Measurements from ENCODE around the gene SMARCB1.

SMARCB1 gene

DNA sequence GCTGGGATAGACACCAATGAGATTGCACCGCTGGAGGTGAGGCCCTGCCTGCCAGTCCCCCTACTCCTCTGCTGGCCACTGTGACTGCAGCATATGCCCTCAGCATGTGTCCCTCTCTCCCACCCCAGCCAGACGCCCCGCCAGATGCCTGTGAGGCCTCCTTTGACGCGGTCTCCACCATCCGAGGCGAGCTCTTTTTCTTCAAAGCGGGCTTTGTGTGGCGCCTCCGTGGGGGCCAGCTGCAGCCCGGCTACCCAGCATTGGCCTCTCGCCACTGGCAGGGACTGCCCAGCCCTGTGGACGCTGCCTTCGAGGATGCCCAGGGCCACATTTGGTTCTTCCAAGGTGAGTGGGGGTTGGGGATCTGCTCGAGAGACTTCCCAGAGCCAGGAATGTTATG, 5.7 kb upstream of the SMARCB1 start:
- no peak for DNase-seq

DNA sequence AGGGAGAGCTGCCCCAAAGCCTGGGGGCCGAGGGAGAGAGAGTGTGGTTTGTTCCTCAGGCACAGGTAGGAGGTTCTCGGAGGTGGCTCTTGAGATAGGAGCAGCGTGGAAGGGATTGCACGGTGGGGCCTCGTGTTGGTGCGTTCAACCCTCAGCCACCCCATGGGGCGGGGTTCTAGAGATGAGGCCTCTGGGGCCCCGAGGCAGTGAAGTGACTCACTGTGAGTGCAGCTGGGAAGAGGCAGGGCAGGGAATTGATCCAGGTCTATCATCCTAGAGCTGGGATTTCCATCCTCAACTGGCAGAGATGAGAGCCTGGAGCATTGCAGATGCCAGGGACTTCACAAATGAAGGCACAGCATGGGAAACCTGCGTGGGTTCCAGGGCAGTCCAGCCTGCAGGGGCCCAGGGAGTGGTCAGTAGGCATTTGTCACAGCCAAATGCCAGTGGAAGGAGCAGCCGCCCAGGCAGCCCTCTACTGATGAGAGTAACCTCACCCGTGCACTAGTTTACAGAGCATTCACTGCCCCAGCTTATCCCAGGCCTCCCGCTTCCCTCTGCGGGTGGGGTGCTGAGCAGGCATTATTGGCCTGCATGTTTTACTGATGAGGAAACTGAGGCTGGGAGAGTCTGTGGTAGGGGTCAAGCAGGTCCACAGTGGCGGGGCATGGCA, 5.1 kb upstream of the SMARCB1 start:
- DNase-seq: no peak

DNA sequence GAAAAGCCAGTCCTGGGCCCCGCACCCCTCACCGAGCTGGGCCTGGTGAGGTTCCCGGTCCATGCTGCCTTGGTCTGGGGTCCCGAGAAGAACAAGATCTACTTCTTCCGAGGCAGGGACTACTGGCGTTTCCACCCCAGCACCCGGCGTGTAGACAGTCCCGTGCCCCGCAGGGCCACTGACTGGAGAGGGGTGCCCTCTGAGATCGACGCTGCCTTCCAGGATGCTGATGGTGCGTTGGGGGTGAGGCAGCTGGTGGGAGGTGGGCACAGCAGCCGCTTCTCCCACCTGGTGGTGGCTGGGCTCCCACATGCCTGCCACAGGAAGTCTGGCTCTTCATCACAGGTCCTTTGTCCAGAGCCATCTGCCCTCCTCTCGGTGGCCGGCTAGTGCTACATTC, 4.5 kb upstream of the SMARCB1 start:
- DNase-seq: no peak

DNA sequence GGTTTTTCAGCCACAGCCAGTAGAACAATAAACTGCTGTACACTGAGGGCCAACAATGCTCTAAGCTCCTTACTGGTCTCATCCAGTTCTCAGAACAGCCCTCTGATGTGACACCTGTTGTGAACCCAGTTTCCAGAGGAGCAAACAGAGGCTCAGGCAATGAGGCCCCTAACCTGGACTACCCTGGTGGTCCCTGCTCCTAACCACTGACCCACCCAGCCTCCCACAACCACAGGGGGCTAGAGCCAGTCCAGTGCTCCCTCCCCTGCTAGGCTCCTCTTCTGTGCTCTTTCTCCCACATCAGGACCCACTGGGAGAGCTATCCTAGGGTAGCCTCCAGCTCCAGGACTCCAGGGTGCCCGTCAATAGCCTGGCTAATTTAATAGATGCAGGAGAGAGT, 4.1 kb upstream of the SMARCB1 start:
- DNase-seq: no peak

DNA sequence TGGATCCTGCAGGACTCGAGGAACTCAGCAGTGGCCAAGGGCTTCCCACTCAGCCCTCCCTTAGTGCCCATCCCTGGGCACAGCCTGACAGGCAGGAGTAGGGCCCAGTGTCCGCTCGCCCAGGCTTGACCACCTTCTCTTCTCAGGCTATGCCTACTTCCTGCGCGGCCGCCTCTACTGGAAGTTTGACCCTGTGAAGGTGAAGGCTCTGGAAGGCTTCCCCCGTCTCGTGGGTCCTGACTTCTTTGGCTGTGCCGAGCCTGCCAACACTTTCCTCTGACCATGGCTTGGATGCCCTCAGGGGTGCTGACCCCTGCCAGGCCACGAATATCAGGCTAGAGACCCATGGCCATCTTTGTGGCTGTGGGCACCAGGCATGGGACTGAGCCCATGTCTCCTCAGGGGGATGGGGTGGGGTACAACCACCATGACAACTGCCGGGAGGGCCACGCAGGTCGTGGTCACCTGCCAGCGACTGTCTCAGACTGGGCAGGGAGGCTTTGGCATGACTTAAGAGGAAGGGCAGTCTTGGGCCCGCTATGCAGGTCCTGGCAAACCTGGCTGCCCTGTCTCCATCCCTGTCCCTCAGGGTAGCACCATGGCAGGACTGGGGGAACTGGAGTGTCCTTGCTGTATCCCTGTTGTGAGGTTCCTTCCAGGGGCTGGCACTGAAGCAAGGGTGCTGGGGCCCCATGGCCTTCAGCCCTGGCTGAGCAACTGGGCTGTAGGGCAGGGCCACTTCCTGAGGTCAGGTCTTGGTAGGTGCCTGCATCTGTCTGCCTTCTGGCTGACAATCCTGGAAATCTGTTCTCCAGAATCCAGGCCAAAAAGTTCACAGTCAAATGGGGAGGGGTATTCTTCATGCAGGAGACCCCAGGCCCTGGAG, 3.3 kb upstream of the SMARCB1 start:
- DNase-seq: no peak

DNA sequence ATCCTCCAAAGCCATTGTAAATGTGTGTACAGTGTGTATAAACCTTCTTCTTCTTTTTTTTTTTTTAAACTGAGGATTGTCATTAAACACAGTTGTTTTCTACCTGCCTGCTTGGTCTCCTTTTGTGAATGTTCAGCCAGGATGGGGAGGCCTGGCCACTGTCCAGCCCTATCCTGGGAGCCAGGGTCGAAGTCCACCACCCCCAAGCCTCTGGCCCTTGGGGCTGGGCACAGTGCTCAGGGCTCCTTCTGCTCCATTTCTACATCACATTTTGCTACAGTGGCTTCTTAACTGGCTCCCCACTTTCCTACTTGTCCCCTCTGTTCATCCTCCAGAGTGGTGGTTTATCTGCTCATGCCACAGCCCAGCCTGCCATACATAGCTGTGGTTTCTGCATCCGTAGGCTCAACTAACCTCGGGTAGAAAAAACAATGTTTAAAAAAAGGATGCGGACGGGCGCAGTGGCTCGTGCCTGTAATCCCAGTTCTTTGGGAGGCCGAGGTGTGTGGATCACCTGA, 2.5 kb upstream of the SMARCB1 start:
- no peak for DNase-seq

DNA sequence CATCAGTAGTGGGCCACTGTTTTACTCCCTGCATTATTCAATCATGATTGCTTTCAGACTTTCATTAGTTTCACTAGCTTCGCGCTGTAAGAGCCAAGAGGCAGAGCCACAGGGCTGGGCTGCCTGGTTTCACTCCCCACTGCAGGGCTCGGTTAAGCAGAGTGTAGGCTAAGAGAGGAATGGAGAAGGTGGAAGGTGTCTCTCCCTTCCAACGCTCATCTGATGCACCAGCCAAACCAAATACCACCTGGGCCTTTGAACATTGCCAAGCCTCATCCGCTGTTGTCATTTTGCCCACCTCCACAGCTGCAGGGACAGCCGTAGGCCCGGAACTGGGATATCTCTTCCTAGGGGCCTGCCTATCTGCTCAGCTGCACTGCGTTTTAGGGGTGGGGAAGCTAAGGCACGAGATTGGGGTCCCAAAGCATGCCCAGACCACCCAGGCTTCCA, 480 bp upstream of the SMARCB1 start:
- no peak for DNase-seq

DNA sequence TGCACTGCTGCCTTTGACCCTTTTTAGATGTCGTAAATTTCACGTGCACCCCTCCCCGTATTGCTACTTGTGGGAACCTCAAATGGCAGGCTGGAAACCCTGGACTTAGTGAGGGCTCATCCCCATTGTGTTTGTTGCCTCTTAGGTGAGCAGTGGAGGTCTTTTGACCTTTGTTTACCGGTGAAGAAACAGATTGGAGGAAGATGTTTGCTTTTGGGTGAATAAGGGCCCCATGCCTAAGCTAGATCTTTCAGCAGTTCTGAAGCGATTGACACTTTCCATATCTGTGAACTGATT, 782 bp downstream of the SMARCB1 start:
- DNase-seq: peak; percentile 49

DNA sequence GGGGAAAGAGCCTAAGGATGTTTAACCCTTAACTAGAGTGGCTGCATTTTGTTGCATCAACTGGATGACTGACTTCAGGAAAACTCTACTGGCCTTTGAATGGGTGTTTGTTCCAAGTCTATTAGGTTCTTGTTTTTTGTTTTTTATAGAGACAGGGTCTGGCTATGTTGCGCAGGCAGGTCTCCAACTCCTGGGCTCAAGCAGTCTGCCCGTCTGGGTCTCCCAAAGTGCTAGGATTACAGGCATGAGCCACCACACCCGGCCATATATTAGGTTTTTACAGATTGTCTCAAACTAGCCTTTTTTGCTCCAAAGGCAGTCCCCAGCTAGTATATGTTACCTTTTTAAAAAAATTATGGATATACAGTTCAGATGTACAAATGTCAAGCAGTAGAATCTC, 1.1 kb downstream of the SMARCB1 start:
- no peak for DNase-seq

DNA sequence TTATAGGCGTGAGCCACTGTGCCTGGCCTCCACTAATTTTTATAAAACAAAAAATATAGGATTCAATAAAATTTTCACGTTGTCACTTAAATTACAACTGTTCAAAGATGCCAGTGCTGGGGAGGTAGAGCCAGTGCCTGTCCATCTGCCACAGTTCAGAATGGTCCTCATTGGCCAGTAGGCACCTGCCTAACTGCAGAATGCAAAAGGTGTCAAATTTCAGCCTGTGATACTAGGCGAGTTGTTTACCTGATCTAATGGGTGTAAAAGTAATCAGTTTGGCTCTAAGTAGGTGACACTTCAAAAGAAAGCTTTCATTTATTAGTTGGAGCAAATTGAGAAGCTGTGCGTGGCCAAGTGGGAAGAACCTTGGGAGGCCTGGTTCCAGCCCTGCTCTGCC, 2.4 kb downstream of the SMARCB1 start:
- peak; percentile 33 for DNase-seq

DNA sequence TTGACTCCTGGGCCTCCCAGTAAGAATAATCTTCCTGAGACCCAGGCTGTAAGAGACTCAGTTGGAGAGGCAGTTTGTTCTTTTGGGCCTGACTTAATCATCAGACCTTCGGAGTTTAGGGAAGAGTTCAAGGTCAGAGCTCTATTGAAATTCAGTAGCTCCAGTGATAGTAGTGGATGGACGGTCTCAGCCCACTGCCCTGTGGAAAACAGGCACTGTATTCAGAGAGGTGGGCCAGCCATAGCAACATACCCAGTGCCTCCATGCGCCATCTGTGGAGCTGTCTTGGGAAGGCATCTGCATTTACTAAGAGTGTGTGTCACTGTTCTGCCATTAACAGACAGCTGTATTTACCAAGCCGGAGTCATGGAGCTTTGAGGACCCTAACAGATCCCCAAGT, 2.9 kb downstream of the SMARCB1 start:
- no peak for DNase-seq

DNA sequence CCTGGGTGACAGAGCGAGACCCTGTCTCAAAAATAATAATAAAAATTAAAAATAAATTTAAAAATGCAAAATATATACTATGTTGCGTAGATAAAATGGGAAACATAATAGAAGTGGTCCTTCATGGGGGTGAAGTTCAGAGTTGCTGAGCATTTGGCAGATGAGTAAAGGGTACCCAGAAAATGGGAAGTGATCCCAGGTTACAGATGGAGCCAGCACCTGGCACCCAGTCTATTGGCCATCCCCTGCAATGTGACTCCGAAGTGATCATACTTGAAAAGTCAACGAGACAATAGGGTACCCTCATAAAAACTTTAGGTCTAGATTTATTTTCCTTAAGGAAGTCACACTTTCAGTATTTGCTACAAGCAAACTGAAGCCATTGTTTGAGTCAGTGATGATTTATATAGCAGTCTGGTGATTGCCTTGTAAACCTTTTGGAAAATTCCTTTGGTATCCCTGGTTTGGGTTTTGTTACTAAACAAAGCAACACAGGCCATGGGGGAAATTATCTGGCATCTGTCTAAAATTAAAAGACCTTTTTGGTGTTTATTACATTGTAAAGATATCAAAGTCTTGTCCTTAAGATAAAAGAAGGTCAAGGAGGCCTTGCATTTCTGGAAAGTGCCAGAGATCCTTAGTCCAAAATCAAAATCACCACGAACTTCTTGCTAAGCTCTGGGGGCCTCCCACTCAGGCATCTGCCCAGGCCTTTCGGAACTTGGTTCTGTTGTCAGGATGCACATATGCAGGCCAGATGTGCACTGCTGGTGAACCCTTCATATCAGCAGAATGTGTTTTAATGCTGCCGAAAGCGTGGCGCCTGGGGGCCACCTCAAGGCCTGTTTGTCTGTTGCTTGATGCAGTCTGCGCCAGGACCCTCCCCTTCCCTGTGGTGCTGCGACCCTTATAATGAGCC, 4.3 kb downstream of the SMARCB1 start:
- DNase-seq: no peak

DNA sequence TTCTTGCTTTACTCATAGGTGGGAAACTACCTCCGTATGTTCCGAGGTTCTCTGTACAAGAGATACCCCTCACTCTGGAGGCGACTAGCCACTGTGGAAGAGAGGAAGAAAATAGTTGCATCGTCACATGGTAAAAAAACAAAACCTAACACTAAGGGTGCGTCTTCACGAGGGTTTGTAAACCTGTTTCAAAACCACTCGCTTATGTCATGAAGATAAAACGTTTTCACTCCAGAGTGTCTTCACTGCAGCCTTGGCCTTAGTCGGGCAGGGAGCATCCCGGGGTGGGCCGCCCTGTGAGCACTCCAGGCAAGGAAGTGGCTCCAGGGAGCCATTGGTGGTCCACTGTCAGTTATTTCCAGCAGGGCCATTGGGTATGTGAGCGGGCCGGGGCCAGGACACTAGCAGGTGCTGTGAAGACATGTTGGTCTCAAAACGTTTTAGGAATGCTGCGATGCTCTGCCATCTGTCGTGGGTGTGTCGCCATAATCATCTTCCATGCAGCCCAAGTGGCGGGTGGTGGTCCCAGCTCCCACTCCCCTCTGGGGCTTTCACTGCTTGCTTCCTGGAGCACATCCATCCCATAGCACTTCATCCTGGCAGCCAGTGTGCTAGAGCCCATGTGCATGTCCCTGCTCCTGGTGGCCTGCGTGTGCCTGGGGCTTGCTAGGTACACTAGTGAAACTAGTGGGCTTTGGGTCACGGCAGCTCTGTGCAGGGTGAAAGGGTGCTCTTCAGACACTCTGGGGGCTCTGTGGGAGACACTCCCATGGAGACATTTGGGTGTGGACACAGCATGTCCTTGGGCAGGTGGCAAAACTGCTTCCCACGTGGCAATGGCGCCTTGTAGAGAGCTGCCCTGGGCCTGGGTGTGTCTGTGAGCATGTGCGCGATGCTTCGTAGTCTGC, 5.2 kb downstream of the SMARCB1 start:
- DNase-seq: no peak

DNA sequence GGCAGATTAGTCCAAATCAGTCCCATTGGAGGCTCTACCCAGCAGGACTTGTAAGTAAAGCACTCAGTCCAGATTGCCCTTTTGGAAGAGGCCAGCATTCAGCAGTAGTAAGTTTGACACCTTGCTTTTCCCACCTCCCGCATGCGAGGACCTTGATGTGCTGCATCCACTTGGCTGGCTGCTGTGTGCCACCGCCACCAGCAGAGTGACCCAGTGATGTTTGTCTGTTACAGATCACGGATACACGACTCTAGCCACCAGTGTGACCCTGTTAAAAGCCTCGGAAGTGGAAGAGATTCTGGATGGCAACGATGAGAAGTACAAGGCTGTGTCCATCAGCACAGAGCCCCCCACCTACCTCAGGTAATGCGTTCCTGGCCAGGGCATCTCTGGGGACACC, 6.6 kb downstream of the SMARCB1 start:
- DNase-seq: no peak

DNA sequence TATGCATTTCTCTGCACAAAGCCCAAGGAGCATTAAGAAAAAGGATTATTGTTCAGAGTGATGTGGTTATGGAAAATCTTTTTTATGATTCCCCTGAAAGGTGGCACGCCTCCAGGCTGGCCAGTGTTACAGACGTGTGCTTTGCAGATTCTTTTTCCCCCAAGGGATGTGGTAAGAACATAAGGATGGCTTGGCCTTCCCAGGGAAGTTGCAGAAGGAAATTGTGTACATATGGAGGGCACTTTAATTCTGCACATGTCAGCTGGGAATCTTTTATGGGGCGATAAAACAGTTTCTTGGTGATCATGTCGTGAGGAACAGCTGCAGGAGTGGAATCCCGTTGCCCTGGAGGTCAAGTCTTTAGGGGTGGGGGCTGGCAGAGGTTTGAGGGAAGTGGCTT, 9.7 kb downstream of the SMARCB1 start:
- DNase-seq: no peak

DNA sequence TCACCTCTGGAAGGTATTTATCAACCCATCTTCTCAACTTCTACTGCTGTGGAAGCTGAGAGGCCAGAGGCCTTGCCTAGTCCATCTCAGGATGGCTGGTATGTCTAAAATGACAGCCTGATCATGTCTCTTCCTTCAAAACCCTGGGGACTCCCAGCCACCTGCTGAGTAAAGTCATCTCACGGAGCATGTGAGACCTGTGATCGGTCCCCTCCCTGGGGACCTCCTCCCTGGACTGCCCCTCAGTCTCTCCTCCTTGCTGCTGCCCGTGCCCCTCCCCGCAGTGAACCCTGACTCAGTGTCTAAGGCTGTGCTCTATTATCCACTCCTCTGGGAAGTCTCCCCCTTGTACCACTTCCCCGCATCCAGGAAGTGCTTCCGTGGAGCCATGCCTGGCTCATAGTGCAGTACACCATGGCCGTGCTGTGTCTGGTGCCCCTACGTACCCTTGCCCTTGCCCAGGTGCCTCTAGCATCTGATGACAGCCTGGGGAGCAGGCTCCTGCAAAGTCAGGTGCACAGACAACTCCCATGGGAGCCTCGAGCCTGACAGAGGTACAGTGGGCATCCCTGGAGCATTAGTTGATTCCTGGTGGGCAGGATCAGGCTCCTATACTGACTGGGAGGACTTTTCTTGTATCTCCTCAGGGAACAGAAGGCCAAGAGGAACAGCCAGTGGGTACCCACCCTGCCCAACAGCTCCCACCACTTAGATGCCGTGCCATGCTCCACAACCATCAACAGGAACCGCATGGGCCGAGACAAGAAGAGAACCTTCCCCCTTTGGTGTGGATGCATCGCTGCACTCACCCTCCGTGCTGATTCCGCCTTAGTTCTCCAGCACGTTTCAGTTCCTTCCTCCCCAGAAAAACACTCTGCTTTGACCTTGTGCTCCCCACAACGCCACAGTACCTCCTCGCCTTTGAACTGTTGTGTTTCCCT, 13.8 kb downstream of the SMARCB1 start:
- no peak for DNase-seq

DNA sequence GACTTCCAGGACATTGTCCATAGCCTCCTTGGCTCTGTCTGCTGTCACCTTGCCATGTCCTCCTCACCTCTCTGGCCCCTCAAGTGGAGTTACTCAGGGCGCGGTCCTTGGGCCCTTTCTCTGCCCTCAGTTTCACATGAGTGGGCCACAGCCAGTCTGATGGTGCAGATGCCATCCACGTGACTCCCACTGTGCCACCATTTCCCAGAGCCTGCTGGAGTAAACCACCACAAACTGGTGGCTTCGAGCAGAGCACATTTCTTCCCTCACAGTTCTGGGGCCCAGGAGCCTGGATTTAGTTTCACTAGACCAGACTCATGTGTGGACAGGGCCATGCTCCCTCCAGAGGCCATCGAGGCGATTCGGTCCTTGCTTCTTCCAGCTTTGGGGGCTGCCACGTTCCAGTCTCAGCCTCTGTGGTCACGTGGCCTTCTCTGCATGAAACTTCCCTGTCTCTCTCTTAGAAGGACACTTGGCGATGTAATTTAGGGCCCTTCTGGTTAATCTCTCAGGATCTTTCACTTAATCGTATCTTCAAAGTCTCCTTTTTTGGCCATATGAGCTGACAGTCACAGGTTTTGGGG, 14.6 kb downstream of the SMARCB1 start:
- no peak for DNase-seq

DNA sequence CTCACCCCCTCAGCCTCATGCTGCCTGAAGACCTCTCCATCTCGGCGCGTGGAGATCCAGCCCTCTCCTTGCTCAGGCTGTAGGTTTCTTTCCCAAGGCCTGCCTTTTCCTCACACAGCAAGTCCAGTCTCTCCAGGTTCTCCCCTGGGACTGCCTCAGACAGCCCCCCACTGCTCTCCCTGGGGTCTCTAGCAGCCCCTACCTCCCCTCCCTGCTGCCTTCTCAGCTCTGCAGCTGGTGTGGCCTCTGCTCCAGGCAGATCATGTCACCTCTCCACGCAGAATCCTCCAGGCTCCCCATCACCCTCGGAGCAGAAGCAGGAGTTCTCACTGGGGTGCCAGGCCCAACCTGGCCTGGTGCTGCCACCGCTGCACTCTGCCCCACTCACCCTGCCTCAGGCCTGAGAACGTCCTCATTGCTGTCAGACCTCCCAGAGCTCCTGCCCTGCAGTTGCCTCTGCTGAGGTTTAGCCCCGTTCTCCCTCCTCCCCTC, 15.2 kb downstream of the SMARCB1 start:
- DNase-seq: no peak

DNA sequence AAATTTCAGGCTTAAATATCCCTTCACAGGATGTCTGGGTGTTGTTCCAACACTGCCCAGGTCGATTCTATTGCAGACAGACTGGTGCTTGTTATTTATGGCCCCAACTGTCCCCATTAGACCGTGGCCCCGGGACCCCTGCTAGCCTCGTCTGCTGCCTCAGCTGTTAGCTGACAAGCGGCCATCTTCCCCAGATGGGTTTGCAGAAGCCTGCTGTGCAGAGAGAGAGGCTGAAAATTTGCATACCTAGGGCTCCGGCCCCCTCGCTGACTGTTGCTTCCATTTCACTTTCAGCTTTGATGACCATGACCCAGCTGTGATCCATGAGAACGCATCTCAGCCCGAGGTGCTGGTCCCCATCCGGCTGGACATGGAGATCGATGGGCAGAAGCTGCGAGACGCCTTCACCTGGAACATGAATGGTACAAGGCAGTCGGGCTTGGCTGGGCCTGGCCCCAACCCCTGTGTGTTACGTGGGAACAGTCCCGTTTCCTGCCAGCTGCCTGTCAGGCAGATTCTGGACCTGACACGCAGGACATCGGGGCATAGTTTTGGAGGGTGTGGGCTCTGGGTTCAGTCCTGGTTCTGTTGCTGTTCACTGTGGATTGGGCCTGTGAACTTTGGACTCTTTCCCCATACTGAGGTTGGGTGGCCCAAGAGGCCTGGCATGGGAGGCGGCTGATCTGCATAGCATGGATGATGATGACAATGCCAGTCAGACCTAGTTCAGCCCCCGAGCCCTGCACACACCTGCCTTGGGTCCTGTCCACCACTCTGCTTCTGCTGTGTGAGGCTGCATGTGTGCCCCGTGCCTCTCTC, 16.4 kb downstream of the SMARCB1 start:
- no peak for DNase-seq

Measured in NCI-H510A treated with DMSO at 0.1 percent for 48 hours (cell line).